HEK293 (cell line): Measurements from ENCODE around the gene KLHL22.

ENCODE experiments used
- GLIS2 ChIP-seq: fragments of 450-650 bp; formaldehyde crosslinking; IDR thresholded peaks from 2 replicates; pipeline ENCODE4 v1.5.1; 2016; ENCODE audit warnings: missing biosample characterization, missing genetic modification characterization
- KLF1 ChIP-seq: fragments of 450-650 bp; formaldehyde crosslinking; IDR thresholded peaks from 2 replicates; pipeline ENCODE4 v1.5.1; 2016; ENCODE audit warnings: missing biosample characterization, missing genetic modification characterization
- KLF9 ChIP-seq: fragments of 450-650 bp; formaldehyde crosslinking; IDR thresholded peaks from 2 replicates; pipeline ENCODE4 v1.5.1; 2016; ENCODE audit warnings: missing biosample characterization, missing genetic modification characterization, low read depth
- OSR2 ChIP-seq: fragments of 450-650 bp; formaldehyde crosslinking; IDR thresholded peaks from 2 replicates; pipeline ENCODE4 v1.5.1; 2016; ENCODE audit warnings: missing biosample characterization, missing genetic modification characterization
- OVOL3 ChIP-seq: fragments of 450-650 bp; formaldehyde crosslinking; IDR thresholded peaks from 2 replicates; pipeline ENCODE4 v1.5.1; 2016; ENCODE audit warnings: missing biosample characterization, missing genetic modification characterization
- RBAK ChIP-seq: fragments of 450-650 bp; formaldehyde crosslinking; IDR thresholded peaks from 2 replicates; pipeline ENCODE4 v1.5.1; 2016; ENCODE audit warnings: missing biosample characterization, missing genetic modification characterization
- ZBTB21 ChIP-seq: fragments of 450-650 bp; formaldehyde crosslinking; IDR thresholded peaks from 2 replicates; pipeline ENCODE4 v1.5.1; 2017; ENCODE audit warnings: missing biosample characterization, missing genetic modification characterization
- ZBTB48 ChIP-seq: fragments of 450-650 bp; formaldehyde crosslinking; IDR thresholded peaks from 2 replicates; pipeline ENCODE4 v1.5.1; 2016; ENCODE audit warnings: missing biosample characterization, missing genetic modification characterization
- ZBTB8A ChIP-seq: fragments of 450-650 bp; formaldehyde crosslinking; IDR thresholded peaks from 2 replicates; pipeline ENCODE4 v1.5.1; 2016; ENCODE audit warnings: missing biosample characterization, missing genetic modification characterization
- ZFP37 ChIP-seq: fragments of 450-650 bp; formaldehyde crosslinking; IDR thresholded peaks from 2 replicates; pipeline ENCODE4 v1.5.1; 2016; ENCODE audit warnings: missing biosample characterization, missing genetic modification characterization
- ZNF146 ChIP-seq: fragments of 450-650 bp; formaldehyde crosslinking; IDR thresholded peaks from 2 replicates; pipeline ENCODE4 v1.5.1; 2016; ENCODE audit warnings: missing biosample characterization, missing genetic modification characterization
- ZNF169 ChIP-seq: fragments of 450-650 bp; formaldehyde crosslinking; IDR thresholded peaks from 2 replicates; pipeline ENCODE4 v1.5.1; 2016; ENCODE audit warnings: missing biosample characterization, missing genetic modification characterization
- ZNF174 ChIP-seq: fragments of 450-650 bp; formaldehyde crosslinking; IDR thresholded peaks from 2 replicates; pipeline ENCODE4 v1.5.0; 2017; ENCODE audit warnings: missing biosample characterization, mild to moderate bottlenecking, missing genetic modification characterization
- ZNF19 ChIP-seq: fragments of 450-650 bp; formaldehyde crosslinking; IDR thresholded peaks from 2 replicates; pipeline ENCODE4; 2016; ENCODE audit warnings: missing biosample characterization, missing genetic modification characterization, low read depth
- ZNF214 ChIP-seq: fragments of 450-650 bp; formaldehyde crosslinking; IDR thresholded peaks from 2 replicates; pipeline ENCODE4 v1.5.1; 2017; ENCODE audit warnings: missing biosample characterization, mild to moderate bottlenecking, missing genetic modification characterization, borderline replicate concordance
- ZNF248 ChIP-seq: fragments of 450-650 bp; formaldehyde crosslinking; IDR thresholded peaks from 2 replicates; pipeline ENCODE4 v1.5.1; 2017; ENCODE audit warnings: missing biosample characterization, missing genetic modification characterization
- ZNF335 ChIP-seq: fragments of 450-650 bp; formaldehyde crosslinking; conservative IDR thresholded peaks from 2 replicates; pipeline ENCODE4 v1.5.1; 2016; ENCODE audit warnings: missing biosample characterization, missing genetic modification characterization
- ZNF341 ChIP-seq: fragments of 450-650 bp; formaldehyde crosslinking; IDR thresholded peaks from 2 replicates; pipeline ENCODE4; 2016; ENCODE audit warnings: low read depth, missing biosample characterization, missing genetic modification characterization
- ZNF391 ChIP-seq: fragments of 450-650 bp; formaldehyde crosslinking; IDR thresholded peaks from 2 replicates; pipeline ENCODE4 v1.5.1; 2016; ENCODE audit warnings: low read depth, missing biosample characterization, missing genetic modification characterization, borderline replicate concordance
- ZNF416 ChIP-seq: fragments of 450-650 bp; formaldehyde crosslinking; IDR thresholded peaks from 2 replicates; pipeline ENCODE4 v1.5.1; 2016; ENCODE audit warnings: missing biosample characterization, missing genetic modification characterization
- ZNF48 ChIP-seq: fragments of 450-650 bp; formaldehyde crosslinking; IDR thresholded peaks from 2 replicates; pipeline ENCODE4 v1.5.1; 2016; ENCODE audit warnings: missing biosample characterization, missing genetic modification characterization
- ZNF510 ChIP-seq: fragments of 450-650 bp; formaldehyde crosslinking; IDR thresholded peaks from 2 replicates; pipeline ENCODE4 v1.5.1; 2018; ENCODE audit warnings: mild to moderate bottlenecking, missing genetic modification characterization, missing biosample characterization; ENCODE audit not compliant: insufficient replicate concordance
- ZNF670 ChIP-seq: fragments of 450-650 bp; formaldehyde crosslinking; IDR thresholded peaks from 2 replicates; pipeline ENCODE4 v1.5.1; 2016; ENCODE audit warnings: missing biosample characterization, missing genetic modification characterization, low read depth
- ZNF777 ChIP-seq: fragments of 450-650 bp; formaldehyde crosslinking; IDR thresholded peaks from 2 replicates; pipeline ENCODE4 v1.5.1; 2017; ENCODE audit warnings: missing biosample characterization, missing genetic modification characterization, borderline replicate concordance
- ZNF785 ChIP-seq: fragments of 450-650 bp; formaldehyde crosslinking; IDR thresholded peaks from 2 replicates; pipeline ENCODE4 v1.5.1; 2016; ENCODE audit warnings: missing biosample characterization, missing genetic modification characterization
- ZNF837 ChIP-seq: fragments of 450-650 bp; formaldehyde crosslinking; IDR thresholded peaks from 2 replicates; pipeline ENCODE4 v1.5.1; 2016; ENCODE audit warnings: missing biosample characterization, missing genetic modification characterization
- TF ChIP-seq, protein P1 (sequence below): fragments of 450-650 bp; formaldehyde crosslinking; IDR thresholded peaks from 2 replicates; pipeline ENCODE4 v1.5.1; 2016; ENCODE audit warnings: missing biosample characterization, missing genetic modification characterization
- TF ChIP-seq, protein P2 (sequence below): fragments of 450-650 bp; formaldehyde crosslinking; IDR thresholded peaks from 2 replicates; pipeline ENCODE4 v1.5.1; 2016; ENCODE audit warnings: missing biosample characterization, missing genetic modification characterization
- TF ChIP-seq, protein P3 (sequence below): fragments of 450-650 bp; IDR thresholded peaks from 2 replicates; pipeline ENCODE4 v1.5.1; 2018; ENCODE audit warnings: missing biosample characterization, mild to moderate bottlenecking, missing genetic modification characterization
- TF ChIP-seq, protein P4 (sequence below): fragments of 450-650 bp; formaldehyde crosslinking; IDR thresholded peaks from 2 replicates; pipeline ENCODE4 v1.5.1; 2016; ENCODE audit warnings: missing biosample characterization, missing genetic modification characterization, borderline replicate concordance
- TF ChIP-seq, protein P5 (sequence below): fragments of 450-650 bp; formaldehyde crosslinking; IDR thresholded peaks from 2 replicates; pipeline ENCODE4 v1.5.1; 2016; ENCODE audit warnings: missing biosample characterization, missing genetic modification characterization

KLHL22 gene

DNA sequence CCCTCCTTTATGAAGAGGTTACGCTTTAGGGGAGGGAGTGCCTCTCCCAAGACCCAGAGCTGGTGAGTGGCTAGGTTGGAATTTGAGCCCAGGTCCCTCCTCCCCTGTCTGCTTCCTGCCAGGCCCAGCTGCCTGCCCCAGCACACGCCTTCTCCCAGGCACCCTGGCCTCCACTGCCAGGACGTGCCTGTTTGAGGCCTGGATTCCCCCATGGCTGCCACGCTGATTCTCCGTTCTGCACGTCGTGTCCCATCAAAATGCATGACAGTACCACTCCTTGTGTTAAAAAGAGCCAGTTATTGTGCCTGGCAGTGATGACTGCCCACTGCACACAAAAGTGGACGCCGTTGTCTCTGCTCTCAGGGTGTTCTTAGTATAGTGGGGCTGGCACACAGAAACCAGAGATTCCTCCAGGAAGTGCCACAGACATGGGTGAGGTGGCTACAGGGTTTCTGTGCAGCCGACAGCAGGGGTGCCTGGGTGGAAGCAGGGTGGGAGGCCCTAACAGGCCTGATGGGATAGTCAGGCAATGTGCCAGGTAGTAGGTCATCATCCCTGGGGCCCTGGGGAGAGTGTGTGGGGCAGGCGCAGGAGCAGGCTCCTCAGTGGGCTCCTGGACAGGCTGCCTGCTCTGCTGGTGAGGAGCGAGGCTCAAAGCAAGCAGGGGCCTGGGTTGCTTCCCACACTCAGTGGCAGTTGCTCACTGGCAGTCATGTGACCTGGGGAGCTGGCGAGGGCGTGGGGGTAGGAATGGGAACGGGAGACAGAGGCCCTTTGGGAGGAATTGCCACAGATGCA is 36.0 kb upstream of the KLHL22 start (continued):
- TF ChIP-seq, protein P1, sequence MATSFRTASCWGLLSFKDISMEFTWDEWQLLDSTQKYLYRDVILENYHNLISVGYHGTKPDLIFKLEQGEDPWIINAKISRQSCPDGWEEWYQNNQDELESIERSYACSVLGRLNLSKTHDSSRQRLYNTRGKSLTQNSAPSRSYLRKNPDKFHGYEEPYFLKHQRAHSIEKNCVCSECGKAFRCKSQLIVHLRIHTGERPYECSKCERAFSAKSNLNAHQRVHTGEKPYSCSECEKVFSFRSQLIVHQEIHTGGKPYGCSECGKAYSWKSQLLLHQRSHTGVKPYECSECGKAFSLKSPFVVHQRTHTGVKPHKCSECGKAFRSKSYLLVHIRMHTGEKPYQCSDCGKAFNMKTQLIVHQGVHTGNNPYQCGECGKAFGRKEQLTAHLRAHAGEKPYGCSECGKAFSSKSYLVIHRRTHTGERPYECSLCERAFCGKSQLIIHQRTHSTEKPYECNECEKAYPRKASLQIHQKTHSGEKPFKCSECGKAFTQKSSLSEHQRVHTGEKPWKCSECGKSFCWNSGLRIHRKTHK (tag by site-specific recombination), result no peak
- TF ChIP-seq KLF1 (peak; percentile 6), ZNF510 (tag by site-specific recombination) (no peak), ZNF174 (tag by site-specific recombination) (no peak), ZNF777 (tag by site-specific recombination) (no peak), ZBTB8A (tag by site-specific recombination) (peak; percentile 61), ZNF214 (tag by site-specific recombination) (no peak), ZNF670 (tag by site-specific recombination) (no peak), ZNF391 (no peak), ZNF416 (tag by site-specific recombination) (no peak), ZBTB21 (no peak), ZNF785 (tag by site-specific recombination) (no peak), ZNF146 (no peak), ZNF341 (tag by site-specific recombination) (no peak), ZNF48 (tag by site-specific recombination) (no peak), ZNF335 (tag by site-specific recombination) (peak; percentile 93), ZNF169 (tag by site-specific recombination) (no peak), OSR2 (tag by site-specific recombination) (peak; percentile 55), ZNF248 (tag by site-specific recombination) (no peak), ZNF19 (tag by site-specific recombination) (no peak), ZFP37 (no peak), ZNF837 (no peak), KLF9 (tag by site-specific recombination) (peak; percentile 12; the same call in 1 of the 2 replicates), RBAK (no peak), ZBTB48 (tag by site-specific recombination) (0 out of 2 replicates have a peak, but pooled peaks have one; percentile 15), GLIS2 (tag by site-specific recombination) (peak; percentile 36; the same call in 1 of the 2 replicates), OVOL3 (no peak)
- TF ChIP-seq, protein P2, sequence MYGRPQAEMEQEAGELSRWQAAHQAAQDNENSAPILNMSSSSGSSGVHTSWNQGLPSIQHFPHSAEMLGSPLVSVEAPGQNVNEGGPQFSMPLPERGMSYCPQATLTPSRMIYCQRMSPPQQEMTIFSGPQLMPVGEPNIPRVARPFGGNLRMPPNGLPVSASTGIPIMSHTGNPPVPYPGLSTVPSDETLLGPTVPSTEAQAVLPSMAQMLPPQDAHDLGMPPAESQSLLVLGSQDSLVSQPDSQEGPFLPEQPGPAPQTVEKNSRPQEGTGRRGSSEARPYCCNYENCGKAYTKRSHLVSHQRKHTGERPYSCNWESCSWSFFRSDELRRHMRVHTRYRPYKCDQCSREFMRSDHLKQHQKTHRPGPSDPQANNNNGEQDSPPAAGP (tag by site-specific recombination), result no peak; the same call in 1 of the 2 replicates
- TF ChIP-seq, protein P3, sequence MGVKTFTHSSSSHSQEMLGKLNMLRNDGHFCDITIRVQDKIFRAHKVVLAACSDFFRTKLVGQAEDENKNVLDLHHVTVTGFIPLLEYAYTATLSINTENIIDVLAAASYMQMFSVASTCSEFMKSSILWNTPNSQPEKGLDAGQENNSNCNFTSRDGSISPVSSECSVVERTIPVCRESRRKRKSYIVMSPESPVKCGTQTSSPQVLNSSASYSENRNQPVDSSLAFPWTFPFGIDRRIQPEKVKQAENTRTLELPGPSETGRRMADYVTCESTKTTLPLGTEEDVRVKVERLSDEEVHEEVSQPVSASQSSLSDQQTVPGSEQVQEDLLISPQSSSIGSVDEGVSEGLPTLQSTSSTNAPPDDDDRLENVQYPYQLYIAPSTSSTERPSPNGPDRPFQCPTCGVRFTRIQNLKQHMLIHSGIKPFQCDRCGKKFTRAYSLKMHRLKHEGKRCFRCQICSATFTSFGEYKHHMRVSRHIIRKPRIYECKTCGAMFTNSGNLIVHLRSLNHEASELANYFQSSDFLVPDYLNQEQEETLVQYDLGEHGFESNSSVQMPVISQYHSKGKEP, result no peak
- TF ChIP-seq, protein P4, sequence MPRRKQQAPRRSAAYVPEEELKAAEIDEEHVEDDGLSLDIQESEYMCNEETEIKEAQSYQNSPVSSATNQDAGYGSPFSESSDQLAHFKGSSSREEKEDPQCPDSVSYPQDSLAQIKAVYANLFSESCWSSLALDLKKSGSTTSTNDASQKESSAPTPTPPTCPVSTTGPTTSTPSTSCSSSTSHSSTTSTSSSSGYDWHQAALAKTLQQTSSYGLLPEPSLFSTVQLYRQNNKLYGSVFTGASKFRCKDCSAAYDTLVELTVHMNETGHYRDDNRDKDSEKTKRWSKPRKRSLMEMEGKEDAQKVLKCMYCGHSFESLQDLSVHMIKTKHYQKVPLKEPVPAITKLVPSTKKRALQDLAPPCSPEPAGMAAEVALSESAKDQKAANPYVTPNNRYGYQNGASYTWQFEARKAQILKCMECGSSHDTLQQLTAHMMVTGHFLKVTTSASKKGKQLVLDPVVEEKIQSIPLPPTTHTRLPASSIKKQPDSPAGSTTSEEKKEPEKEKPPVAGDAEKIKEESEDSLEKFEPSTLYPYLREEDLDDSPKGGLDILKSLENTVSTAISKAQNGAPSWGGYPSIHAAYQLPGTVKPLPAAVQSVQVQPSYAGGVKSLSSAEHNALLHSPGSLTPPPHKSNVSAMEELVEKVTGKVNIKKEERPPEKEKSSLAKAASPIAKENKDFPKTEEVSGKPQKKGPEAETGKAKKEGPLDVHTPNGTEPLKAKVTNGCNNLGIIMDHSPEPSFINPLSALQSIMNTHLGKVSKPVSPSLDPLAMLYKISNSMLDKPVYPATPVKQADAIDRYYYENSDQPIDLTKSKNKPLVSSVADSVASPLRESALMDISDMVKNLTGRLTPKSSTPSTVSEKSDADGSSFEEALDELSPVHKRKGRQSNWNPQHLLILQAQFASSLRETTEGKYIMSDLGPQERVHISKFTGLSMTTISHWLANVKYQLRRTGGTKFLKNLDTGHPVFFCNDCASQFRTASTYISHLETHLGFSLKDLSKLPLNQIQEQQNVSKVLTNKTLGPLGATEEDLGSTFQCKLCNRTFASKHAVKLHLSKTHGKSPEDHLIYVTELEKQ, result no peak
- TF ChIP-seq, protein P5, sequence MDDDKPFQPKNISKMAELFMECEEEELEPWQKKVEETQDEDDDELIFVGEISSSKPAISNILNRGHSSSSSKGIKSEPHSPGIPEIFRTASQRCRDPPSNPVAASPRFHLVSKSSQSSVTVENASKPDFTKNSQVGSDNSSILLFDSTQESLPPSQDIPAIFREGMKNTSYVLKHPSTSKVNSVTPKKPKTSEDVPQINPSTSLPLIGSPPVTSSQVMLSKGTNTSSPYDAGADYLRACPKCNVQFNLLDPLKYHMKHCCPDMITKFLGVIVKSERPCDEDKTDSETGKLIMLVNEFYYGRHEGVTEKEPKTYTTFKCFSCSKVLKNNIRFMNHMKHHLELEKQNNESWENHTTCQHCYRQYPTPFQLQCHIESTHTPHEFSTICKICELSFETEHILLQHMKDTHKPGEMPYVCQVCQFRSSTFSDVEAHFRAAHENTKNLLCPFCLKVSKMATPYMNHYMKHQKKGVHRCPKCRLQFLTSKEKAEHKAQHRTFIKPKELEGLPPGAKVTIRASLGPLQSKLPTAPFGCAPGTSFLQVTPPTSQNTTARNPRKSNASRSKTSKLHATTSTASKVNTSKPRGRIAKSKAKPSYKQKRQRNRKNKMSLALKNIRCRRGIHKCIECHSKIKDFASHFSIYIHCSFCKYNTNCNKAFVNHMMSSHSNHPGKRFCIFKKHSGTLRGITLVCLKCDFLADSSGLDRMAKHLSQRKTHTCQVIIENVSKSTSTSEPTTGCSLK (tag by site-specific recombination), result no peak
